Hematopoietic multipotent progenitor cell treated with erythropoietin and hydrocortisone succinate and interleukin-3 and kit ligand, for 15 days (in vitro differentiated cells): ENCODE data around the gene ADORA1.

Experiments
- DNase-seq: peaks from one replicate; pipeline ENCODE4 v3.0.0-alpha.2; 2015; ENCODE audit warnings: low spot score

Gene ADORA1

GRCh38 chr1:203121186-203122015 lies 6.1 kb upstream of the ADORA1 start:
- no peak for DNase-seq

- DNase-seq, result no peak
Observed at GRCh38 chr1:203122159-203122558, 5.4 kb upstream of the ADORA1 start.

DNA sequence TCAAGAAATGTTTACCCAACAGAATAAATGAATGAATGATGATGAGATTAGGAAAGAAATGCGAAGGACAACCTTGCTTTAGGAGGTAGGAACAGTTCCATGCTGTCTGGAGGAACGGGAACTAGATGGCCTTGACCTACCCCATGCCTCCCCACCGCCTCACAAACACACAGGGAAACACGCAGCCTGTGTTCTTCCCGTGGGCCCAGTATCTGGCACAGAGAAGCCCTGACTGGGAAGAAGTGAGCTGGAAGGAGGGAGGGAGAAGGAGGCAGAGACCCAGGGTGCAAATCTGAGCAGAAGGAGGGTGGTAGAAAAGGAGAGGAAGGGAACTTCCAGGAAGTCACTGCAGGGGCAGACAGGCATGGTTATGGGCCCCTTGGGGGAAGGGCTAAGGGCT lies 3.5 kb upstream of the ADORA1 start:
- DNase-seq, result no peak

DNA sequence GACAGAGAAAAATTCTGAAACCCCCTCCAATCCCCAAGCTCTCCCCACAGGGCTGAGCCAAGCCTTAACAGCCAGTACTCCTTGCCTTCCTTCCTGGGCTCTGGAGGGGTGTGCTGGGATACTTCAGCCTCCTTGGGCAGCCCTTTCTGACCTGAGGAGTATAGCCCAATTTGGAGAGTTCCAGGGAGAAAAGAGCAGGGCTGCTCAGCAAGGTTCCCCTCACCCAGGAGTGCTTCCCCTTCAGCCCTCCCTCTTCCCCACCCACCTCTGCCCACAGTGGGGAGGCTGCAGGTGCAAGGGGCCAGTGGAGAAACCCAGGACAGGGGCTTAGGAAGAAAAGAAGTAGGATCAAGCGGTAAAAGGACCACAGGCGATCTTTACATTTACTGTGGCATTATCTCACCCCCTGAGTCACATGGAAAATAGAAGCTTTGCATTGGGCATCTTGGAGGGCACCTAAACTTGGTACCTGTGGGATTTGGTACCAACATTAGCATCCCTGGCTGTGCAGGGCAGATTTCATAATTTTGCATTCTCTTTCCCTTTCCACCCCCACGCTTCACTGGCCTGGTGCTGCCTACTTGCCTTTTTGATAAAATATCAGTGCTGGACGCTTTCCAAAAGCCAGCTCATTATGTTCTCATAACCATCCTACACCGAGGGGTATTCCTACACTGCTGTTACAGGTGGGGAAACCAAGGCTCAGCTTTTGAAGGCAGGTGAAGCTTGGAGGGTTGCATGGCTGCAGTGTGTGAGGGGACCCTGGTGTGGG lies 2.8 kb upstream of the ADORA1 start:
- no peak for DNase-seq

DNA sequence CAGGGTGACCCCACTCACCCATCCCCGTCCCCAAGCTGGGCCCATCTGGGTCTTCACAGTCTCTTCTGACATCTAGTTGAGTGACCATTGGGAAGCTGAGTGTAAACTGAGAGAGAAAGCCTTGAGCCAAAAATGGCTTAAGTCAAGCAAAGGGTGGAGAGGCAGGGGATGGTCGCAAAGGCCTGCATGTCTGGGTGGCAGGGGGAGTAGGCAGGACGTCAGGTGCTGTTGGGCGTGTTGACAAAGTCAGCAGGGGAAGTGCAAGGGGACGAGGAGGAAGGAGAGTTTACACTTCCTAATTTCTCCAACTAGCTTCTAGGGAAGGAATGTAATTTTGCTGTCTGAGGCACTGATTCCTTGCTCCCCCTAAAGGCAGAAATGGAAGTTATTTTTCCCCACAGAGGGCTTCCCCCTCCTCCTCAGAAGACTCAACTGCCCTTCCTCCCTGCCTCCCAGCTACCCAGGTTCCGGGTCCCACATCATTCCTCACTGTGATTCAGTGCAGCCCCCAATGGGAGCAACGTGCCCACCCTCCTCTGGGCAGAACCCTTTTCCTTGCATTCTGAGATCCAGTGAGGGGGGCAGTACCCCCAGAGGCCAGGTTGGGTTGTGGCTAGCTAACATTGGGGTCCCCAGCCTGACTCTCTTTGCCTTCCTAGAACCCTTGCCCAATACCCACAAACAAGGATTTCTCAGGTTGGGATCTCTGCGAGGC lies 1.2 kb upstream of the ADORA1 start:
- DNase-seq, result no peak

DNA sequence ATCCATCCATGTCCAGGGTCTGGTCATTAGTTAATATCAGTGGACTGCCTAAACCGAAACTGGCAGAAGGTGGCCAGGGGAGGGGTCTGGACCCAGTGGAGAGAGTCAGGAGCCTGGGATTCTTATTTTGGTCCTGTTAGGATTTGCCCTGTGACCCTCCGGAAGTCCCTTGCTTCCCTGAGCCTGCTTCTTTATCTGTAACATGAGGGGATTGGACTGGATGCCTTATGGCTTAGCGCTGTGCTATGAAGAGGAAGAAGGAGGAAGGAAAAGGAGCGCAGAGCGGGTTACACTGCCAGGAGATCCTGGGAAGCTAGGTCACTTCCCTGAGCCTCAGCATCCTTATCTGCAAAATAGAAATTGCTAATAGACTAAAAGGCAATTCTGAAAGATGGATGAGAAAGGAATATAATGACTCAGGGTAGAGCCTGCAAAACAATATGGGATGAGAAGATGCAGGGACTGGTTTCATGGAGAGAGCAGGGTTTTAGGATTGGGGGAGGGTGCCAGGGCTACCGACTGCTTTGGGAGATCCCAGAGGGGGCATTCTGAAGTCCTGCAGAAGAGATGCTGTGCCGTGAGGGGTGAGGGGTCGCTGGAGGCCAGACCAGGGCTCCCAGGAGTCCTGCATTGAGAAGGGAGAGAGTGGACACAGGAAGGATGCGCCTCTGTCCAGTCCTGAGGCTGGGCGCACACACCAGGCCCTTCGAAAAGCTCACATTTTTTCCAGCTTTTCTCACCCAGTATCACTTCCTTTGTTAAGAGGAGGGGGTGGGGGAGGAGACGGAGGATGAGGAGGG lies 460 bp upstream of the ADORA1 start:
- DNase-seq, result no peak

DNA sequence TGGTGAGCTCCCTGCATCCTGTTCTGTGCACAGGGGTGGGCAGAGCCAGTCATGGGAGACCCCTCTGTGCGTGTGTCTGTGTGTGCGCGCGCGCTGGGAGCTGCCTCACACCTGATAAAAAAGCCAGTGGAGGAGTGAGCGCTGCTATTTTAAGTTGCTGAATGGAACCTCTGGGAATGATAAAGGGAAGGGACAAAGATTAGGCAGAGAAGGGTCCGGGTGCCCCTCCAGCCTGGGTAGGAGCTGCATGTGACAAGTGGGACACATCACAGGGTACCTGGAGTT lies 847 bp downstream of the ADORA1 start:
- no peak for DNase-seq

DNA sequence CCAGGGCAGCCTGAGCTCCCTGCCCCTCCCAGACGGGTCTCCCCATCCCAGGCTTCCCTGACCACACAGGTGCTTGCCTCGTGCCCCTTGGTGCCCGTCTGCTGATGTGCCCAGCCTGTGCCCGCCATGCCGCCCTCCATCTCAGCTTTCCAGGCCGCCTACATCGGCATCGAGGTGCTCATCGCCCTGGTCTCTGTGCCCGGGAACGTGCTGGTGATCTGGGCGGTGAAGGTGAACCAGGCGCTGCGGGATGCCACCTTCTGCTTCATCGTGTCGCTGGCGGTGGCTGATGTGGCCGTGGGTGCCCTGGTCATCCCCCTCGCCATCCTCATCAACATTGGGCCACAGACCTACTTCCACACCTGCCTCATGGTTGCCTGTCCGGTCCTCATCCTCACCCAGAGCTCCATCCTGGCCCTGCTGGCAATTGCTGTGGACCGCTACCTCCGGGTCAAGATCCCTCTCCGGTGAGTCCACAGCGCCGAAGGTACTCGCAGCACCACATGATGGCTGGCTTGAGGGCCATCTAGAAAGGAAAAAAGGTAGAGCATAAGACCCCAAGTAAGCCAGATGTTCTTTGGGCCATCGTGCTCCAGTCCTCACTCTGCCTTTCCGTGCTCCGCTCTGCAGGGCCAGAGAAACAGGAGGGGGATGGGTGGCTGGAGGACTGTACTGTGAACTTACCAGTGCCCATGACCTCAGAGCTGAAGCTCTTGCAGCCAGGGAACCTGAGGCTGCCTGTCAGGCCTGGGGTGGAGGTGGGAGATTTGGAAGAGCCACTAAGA lies 1.4 kb downstream of the ADORA1 start:
- DNase-seq, result no peak

GRCh38 chr1:203129501-203130231 lies 2.1 kb downstream of the ADORA1 start:
- no peak for DNase-seq

DNA sequence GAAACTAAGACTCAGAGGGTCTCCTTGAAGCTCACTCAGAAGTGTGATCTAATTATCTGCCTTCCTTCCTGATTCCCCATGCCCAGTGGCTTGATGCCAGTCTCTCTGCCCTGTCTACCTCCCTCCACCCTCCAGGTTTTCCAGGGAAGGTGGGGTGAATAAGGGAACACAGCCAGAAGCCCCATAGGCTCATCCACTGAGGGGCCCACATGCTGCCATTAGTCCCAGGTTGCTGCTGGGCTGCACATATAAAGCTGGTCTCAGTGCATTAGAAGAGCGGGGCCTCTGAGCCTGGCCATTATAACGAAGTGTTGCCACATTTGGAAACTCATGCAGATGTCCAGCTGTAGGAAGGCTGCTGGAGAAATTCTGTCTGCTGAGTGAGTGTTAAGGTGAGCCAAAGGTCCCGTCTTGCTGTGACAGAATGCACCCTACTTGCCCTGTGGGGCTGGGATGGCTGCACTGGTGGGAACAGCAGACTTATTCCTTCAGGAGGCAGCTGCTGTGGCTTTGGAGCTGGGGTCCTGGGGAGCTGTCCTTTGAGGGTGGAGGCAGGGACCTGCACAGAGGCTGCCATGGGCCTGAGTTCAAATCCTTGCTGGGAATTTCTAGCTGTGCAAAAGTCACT lies 2.9 kb downstream of the ADORA1 start:
- DNase-seq, result no peak

DNA sequence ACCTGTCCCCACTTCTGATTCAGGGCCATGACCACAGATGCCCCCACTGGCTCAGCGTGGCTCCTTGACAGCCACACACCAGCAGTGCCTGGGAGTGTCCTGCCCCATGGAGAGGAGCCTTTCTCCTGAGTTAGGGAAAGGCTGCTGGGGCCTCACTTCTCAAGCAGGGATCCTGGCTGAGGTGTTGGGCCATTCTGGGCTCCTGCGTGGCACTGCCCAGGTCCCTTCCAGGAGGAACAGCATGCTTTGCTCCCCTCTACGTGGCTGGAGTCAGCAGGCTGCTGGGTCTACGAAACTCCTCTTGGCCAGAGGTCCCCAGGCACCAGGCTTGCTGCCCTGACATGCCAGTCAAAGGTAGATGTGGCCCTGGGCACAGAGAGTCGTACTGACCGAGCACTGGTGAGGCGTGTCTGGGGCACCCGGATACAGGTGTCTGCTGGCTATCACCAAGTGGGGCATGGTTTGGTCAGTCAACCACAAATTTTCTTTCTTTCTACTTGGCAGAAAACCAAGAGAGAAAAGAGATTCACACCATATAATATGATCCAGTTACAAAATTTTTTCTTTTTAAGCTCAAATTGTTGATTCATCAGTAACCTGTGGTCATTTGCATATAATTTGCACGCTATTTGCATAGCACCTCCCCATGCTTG lies 4.1 kb downstream of the ADORA1 start:
- DNase-seq, result no peak

DNA sequence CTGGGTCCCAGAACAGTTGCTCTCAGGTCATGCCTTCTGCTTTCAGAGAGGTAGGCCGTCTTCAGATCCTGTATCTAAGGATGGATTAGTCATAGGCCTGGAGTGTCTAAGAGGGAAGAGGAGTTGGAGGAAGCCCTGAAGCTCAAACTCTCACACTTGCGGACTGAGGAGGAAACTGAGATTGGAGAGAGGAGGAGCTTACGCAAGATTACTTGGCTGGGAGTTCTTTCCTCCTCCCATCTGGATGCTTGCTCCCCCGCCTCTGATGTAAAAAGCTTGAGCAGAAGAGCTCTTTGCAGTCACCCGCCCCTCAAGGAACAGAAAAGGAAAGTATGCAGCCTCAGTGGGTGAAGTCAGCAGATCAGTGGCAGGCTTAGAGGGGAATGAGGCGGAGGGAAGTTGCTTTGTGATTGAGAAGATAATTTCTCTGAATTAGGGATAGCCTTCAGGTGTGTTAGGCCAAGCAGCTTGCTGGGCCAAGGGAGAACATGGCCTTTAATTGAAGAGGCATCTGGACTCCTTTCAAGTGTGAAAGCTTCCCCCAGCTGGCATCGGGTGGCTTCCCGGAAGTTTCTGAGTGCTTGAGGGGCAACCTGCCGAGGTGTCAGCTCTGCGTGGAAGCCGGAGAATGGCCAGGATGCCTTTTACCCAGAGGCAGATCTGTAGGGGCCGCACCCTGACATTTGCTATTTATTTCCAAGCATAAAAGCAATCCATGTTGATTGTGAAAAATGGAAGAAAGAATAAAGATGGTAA lies 6.6 kb downstream of the ADORA1 start:
- DNase-seq, result no peak

DNA sequence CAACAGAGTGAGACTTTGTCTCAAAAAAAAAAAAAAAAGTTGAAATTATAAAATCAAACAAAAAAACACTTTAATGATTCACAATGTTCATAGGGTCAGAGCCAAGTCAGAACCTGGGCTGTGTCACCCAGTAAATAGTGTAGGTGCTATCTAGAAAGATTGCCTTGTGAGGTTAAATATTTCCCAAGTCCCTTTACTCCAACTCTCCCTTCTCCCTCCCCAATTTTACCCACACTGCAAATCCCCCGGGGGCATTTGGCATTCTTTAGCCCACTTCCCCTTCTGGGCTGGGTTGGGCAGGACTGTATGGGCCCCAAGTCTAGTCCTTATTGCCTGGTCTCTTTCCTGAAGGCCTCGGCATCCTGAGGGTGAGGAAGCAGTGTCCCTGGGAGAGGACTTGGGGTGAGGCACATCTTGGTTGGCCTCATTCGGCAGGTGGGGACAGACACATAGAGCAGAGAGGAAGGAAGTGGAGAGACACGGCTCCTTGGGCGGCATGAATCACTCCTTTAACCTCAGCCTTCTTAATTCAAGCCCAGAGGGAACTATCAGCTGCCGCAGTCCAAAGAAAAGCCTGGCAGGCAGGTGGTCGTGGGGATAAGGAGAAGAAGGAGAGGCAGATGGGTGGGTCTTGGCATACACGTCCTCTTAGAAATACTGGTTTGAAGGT lies 8.2 kb downstream of the ADORA1 start:
- no peak for DNase-seq

DNA sequence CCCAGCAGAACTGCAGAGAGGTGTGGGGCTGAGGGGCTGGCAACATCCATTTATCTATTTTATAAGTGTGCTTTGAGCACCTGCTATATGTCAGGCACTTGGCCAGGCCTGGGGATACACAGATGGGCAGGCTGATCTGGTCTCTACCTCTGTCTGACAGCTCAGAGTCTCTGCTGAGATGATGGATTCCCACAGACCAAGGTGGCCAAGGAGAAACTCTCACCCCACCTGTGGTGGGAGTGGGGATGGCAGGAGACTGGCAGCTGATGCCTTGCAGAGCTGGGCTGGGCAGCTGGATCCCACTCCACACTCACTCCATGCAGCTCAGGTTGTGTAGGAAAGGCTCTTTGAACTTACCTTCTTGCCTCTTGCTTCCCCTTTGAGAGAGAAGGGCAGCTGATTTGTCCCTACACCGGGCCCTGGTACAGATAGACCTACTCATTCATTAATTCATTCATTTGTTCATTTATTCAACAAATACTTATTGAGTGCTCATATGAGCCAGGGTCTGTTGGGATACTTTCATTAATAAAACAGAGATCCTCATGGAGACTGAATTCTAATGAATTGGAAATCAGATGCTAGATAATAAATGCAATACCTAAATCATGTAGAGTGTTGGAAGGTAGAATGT lies 9.0 kb downstream of the ADORA1 start:
- no peak for DNase-seq

DNA sequence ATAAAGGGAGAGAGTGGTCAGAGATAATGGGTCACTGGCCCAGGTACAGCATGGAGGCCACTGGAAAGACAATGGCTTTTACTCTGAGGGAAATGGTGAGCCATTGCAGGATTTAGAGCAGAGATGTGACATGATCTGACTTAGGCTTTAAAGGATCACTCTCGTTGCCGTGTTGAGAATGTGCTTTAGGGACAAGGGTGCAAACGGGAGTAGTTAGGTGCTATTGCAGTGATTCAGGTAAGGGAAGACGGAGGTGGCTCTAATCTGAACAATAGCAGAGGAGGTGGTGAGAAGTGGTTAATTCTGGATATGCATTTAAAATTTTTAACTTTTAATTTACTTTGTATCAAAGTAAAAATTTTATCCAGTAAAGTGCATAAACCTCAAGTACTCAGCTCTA lies 9.8 kb downstream of the ADORA1 start:
- DNase-seq, result no peak

DNA sequence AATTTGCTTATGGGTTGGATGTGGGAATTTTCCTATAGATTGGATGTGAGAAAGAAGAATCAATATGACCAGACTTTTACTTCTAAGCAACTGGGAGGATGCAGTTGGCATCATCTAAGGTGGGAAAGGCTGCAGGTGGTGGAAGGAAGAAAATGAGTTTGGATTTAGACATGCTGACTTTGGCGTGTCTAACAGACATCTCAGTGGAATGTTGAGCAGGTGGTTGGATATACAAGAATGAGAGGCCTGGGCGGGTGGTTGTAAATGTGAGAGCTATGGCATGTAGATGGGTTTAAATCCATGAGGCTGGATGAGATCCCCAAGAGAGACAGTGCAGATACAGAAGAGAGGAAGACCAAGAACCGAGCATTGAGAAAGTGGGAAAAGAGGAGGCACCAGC lies 10.5 kb downstream of the ADORA1 start:
- DNase-seq, result no peak

DNA sequence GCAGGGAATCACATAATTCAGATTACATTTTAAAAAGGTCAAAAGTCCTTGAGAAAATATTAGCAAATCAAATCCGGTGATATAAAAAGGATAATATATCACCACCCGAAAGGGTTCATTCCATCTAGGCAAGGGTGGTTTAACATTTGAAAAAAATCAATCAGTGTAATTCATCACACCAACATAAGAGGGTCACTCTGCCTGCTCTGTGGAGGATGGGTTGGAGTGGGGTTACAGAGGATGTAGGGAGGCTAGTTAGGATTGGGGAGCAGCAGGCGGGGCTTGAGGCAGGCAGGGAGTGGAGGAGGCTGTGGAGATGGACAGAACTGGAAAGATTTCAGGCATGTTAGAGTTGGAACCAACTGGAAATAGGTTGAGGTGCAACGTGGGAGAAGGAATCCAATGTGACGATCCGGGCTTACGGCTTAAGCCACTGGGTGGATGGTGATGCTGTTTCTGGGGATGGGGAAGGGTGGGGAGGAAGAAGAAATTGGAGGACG lies 12.5 kb downstream of the ADORA1 start:
- no peak for DNase-seq
